ENCODE results near the gene ZDHHC8. TPM values are rescaled to one million over a fixed set of nuclear protein-coding genes. Genes with fewer than 3 reads are reported as not detected.

ZDHHC8 gene
- total RNA-seq = 4.3 and 5.5 TPM in 2 replicates

DNA sequence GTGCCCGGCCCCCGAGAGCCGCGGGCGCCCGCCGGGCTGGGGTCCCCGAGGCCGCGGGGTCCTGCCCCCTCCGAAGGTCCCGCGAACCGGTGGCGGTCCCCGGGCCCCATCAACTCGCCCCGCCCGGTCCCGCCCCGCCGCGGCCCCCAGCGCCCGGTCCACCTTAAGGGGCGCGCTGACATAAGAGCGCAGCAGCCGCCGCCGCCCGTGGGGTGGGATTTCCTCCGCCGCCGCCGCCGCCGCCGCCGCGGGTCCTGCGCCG lies at the start of gene ZDHHC8:
TSS of gene ZDHHC8 (plus strand) at position 208 of the 262 bp plus-strand sequence. CDS start 144 bp downstream, outside the sequence.

DNA sequence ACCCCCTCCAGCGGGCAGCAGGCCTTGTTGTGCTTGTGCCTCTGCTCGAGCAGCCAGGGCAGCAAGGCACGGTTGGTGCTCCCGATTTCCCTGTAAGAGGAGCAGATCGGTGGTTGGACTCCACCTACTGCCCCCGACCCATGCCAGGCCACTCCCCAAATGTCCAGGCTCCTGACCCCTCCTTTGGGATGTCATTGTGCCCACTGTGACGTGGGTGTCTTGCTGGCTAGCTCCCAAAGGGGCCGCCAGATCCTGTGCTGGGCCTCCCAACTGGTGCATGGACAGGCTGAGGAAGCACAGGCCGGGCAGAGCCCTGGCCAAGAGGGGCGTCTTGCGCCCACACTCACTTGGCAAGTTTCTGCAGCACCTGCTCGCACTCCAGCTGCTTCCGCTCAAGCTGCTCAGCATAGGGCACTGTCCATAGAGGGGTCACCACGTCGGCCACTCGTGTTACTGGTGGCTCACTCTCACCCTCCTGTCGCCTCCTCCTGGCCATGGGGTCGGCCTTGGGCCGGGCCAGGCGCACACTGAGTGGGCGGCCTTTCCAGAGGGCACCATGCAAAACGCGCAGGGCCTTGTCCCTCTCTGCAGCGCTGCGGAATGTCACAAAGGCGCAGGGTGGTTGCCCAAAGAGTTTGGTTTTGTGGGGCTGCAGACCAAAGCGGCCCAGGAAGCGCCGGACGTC lies 15.8 kb upstream of the ZDHHC8 start, which contains the start of gene RANBP1:
TSS of gene RANBP1 (plus strand) at position 414 of the 685 bp plus-strand sequence. CDS start at position 495, 81 bp downstream.

DNA sequence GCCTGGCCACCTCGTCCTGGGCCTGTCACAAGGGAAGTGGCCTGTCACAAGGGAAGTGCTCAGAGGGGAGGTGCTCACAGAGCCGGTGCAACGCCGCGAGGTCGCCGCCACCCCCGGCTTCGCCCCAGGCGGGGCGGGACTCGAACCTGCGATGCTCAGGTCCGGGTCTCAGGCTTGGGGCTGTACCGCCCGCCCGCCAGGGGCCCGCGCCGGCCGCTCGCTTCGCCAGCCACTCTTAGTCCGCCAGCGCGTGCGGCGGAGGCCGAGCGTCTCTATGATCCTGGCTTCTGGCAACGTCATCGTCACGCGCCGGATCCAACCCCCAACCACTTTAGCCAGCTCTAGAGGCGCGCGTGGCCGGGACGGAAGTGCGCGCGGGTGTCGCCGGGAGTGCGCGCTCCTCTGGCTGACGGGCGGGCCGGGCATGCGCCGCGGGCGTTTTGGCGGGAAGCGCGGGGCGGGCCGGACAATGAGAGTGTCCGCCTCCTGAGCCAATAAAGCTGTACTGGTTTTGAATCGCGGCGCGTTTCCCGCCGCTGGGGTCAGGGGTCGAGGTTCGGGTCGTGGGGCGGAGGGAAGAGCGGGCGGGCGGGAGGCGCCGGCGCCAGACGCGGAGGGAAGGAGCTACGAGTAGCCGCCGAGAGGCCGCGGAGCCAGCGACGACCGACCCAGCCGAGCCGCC lies 14.5 kb upstream of the ZDHHC8 start, which contains the start of gene TRMT2A:
TSS of gene TRMT2A (minus strand) at position 276 of the 682 bp plus-strand sequence. CDS start 320 bp downstream, outside the sequence.

DNA sequence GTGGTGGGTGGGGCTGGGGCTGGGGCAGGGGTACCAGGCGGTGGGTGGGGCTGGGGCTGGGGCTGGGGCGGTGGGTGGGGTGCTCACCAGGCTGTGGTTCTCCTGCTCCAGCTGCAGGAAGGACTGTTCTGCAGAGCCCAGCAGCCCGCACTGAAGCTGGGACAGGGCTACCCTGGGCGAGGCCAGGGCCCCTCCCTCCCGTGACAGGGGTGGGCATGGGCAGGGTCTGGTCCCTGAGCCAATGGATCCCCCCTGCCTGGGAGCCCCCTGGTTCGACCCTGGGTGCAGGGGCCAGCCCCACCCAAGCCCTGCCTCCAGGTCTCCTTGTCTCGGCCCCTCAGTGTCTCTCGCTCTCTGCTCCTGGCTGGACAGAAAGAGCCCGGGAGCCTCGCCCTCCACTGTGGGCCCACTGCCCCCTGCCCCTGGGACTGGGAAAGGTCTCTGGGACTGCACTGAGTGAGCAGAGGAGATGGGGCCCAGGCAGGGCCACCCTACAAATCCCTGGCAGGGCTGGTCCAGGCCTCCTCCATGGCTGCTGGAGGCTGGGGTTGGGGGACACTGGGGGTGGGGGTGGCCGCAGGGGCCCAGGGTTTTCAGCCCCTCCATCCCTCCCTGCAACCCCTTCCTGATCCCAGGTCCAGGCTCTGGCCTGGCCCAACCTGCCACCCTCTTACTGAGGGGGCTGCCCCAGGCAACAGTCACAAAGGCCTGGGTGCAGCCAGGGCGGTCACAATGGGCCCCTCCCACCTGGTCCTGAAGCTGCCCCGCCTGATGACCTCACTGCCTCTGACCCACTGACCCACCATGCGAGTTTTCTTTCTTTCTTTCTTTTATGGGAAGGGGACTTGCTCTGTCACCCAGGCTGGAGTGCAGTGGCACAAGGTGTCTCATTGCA lies 19.0 kb downstream of the ZDHHC8 start, which contains the start of gene CCDC188:
TSS of gene CCDC188 (minus strand) at position 675 of the 895 bp plus-strand sequence. CDS start at position 606, 69 bp downstream.

Other genes with a start within 250 kb of the ZDHHC8 start
- 266 and 283 TPM in 2 replicates for gene COMT, start 190.0 kb upstream of the ZDHHC8 start, total RNA-seq
- gene TXNRD2, start 190.0 kb upstream of the ZDHHC8 start, total RNA-seq = 9.0 and 10.6 TPM in 2 replicates
- 7.9 and 27.5 TPM in 2 replicates for gene ARVCF, start 115.0 kb upstream of the ZDHHC8 start, total RNA-seq
- gene TANGO2, start 110.7 kb upstream of the ZDHHC8 start, total RNA-seq = 23.2 and 36.9 TPM in 2 replicates
- gene DGCR8, start 51.6 kb upstream of the ZDHHC8 start, total RNA-seq = 18.5 and 21.0 TPM in 2 replicates
- gene RANBP1, start 15.7 kb upstream of the ZDHHC8 start, total RNA-seq = 256 and 319 TPM in 2 replicates
- 32.4 and 37.6 TPM in 2 replicates for gene TRMT2A, start 14.6 kb upstream of the ZDHHC8 start, total RNA-seq
- gene CCDC188, start 19.3 kb downstream of the ZDHHC8 start, total RNA-seq = not detected in 2 replicates
- 4.9 and 6.5 TPM in 2 replicates for gene RTN4R, start 136.5 kb downstream of the ZDHHC8 start, total RNA-seq
- 45.4 and 46.0 TPM in 2 replicates for gene DGCR6L, start 188.3 kb downstream of the ZDHHC8 start, total RNA-seq

Measured in tracheal epithelial cell (primary cell).